AG08395 (cell line): ENCODE results near the gene MGAT3.

Experiments
- DNase-seq: peaks from one replicate; pipeline ENCODE4 v3.0.0; 2012; ENCODE audit warnings: mixed read lengths, low spot score

MGAT3 gene

GRCh38 chr22:39529487-39529851, 72.7 kb downstream of the MGAT3 start:
- no peak for DNase-seq

DNA sequence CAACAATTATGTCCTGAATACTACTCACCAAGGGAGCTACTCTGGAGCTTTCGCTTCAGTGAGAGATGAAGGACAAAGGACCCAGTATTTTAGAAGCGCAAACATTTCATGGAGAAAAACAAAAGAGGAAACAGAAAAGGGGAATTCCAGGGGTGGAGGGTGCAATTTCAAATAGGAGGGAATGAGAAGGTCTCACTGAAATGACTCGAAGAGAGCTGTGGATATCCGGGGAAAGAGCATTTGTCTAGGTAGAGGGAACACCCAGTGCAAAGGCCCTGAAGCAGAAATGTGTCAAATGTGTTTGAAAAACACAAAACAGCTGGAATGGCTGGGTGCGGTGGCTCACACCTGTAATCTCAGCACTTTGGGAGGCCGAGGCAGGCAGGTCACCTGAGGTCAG, 73.3 kb downstream of the MGAT3 start:
- DNase-seq = no peak

GRCh38 chr22:39530692-39531331, 74.0 kb downstream of the MGAT3 start:
- DNase-seq = peak; percentile 40

DNA sequence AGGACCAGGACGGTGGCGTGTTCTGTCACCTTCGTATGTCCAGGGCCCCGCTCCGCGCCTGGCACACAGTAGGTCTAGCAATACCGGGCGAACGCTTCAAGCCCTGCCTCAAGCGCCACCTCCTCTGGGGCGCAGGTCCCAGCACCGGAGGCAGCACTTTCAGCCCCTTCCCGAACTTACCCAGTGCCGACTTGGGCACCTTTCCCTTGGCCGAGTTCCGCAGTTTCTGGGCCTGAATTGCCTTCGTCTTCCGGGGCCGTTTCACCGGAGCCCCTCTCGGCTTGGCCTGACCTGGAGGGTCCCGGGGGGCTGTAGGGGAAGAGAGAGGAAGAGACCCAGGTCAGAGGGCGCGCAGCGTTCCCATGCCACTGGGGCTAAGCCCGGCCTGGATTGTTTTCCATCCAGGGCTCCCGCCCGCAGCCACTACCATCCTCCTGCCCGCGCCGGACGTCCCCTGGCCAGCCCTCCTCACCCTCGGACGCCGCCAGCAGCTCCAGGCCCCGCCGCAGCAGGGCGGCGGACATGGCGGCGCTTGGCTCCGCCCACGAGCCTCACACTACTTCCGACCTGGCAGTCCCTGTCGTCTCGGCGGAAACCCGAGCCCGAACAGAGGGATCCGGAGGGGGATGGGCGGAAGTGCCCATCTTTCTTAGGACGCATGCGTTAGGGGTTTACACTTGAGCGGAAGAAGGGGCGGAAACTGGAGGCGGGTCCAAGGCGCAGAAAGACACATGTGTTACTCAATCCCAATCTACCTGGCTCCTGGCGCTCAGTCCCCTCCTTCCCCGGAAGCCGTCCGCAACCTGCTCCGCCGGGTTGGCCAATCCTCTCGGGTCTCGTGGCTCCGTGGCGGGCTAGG, 75.6 kb downstream of the MGAT3 start, which contains the start of gene RPS19BP1:
Gene RPS19BP1, minus strand, starts transcription at position 534 of the 859 bp plus-strand sequence. Its CDS starts 10 bp downstream, at position 524.
- peak; percentile 98 for DNase-seq

GRCh38 chr22:39534092-39534506, 77.3 kb downstream of the MGAT3 start:
- no peak for DNase-seq

DNA sequence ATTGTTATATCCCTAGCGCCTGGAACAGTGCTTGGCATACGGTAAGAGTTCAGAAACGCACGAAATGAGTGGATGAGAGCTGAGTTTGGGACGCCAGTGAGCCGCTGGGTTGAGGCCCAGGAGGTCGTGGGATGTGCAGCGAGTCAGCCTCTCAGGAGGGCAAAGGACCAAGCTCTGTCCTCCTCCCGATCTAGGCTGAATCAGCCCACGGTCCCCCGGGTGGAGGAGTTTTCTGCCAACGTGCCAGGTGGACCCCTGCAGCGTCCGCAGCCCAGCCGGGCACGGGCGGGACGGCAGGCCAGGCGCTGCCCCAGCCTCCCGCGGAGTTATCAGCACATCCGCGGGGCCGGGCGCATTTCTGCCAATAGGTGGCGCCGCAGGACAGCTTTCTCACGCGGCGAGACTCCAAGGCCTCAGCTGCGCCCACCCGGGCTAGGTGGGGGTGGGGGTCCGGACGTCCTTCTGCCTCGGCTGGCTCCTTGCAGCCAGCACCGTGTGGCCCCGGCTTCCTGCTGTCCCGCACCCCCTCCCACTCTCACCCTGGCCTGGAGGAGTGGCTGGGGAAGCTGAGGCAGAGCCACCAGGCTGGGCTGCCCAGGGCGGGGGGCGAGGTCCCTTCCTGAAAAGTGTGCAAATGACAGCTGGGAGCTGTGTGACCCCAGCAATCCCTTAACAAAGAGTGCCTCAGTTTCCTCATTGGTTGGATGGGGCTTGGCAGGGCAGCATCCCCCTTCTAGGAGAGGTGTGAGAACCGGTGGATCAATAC, 78.0 kb downstream of the MGAT3 start:
- DNase-seq = peak; percentile 82

GRCh38 chr22:39535357-39535725, 78.5 kb downstream of the MGAT3 start:
- DNase-seq = no peak

DNA sequence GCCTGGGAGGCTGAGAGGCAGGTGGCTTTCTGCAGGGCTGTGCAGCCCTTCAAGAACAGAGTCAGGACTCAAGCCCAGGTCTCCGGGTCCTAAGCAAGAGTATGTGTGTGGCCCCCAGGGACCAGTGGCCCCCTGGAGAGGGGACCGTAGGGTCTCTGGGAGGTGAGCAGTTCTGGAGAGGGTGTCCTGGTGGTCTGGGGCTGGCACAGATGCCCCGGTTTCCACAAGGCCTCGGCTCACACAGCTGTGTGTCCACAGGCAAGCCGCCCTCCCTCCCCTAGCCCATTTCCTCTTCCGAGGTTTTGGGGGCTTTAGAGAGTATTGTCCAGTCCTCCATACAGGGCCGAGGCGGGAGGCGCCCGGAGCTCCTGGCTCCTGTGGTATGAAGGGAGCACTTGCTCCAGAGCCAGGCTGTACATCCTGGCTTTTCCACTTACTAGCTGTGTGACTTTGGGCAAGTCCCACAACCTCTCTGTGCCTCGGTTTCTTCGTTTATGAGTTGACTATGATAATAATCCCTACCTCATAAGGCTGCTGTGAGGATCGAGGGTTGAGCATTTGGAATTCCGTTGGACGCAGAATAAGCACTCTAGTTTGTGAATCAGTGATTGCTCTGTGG, 79.1 kb downstream of the MGAT3 start:
- DNase-seq = no peak

DNA sequence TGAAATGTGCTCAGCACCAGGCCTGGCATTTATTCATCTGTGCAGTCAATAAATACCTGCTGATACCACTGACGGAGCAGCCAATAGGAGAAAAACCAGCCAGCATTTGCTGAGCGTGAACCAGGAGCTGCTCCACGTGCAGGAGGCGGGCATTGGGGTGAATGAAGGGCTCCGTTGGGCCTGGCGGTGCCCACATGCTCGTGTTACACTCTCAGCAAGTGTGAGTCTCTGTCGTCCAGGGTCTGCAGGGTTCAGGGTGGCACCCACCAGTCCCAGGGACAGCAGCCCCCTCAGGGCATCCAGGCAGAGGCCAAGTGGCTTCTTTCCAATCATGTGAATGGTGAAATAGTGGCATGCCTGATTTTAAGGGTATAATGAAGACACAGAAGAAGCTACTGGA, 79.9 kb downstream of the MGAT3 start:
- no peak for DNase-seq

- DNase-seq = no peak
Observed at GRCh38 chr22:39537975-39538374, 81.2 kb downstream of the MGAT3 start.
